GM12878 (cell line): ENCODE results near the gene ENAH. TPM values are rescaled to one million over a fixed set of nuclear protein-coding genes. Genes with fewer than 3 reads are reported as not detected.
"Not testable (repeated sequence)": the region's sequence is repeated elsewhere in the genome, so short reads cannot be mapped to it uniquely, and the experiment has no call there.

Experiments used
- ATAC-seq: fragments of 200-7000 bp; cut with Tn5 transposase; 3 replicates; pipeline ENCODE4 v1.9.1; 2020; ENCODE audit warnings: mild to moderate bottlenecking, moderate library complexity
- BruUV-seq: library from RNA; stranded (reverse); fragments of 400-500 nt; replicated peaks from 2 replicates; lab custom pipeline; 2021; lab: Mats Ljungman, UMichigan
- CTCF ChIA-PET: fragments of 300-600 bp; sonication (Branson Sonifier 250); formaldehyde crosslinking; extraction: SDS; loops from one replicate; lab custom pipeline; 2021; ENCODE audit warnings: inconsistent platforms; lab: Yijun Ruan, JAX
- POLR2A ChIA-PET: fragments of 350-600 bp; formaldehyde crosslinking; extraction: SDS; loops from one replicate; lab custom pipeline; 2021; ENCODE audit warnings: inconsistent platforms; lab: Charles Lee
- RAD21 ChIA-PET: fragments of 300-600 bp; sonication (Branson Sonifier 250); formaldehyde crosslinking; loops from one replicate; lab custom pipeline; 2023; ENCODE audit warnings: antibody characterized with exemption; ENCODE audit not compliant: unreplicated experiment; lab: Charles Lee
- SMC1A ChIA-PET: fragments of 300-600 bp; sonication (Branson Sonifier 250); formaldehyde crosslinking; loops from one replicate; lab custom pipeline; 2023; ENCODE audit not compliant: unreplicated experiment, uncharacterized antibody; lab: Charles Lee
- DNase-seq: peaks from one replicate; pipeline ENCODE4 v3.0.0-alpha.2; 2011; ENCODE audit warnings: low read depth, low spot score
- FAIRE-seq: peaks from 3 replicates; lab custom pipeline; 2011; peaks lifted over from hg19 to GRCh38; lab: Jason Lieb, UNC
- H2AFZ ChIP-seq: 2 replicates; pipeline ENCODE4 v1.6.0; 2011; ENCODE audit warnings: low read depth, low read length, control low read depth; ENCODE audit not compliant: control insufficient read depth
- H3K27ac ChIP-seq: 2 replicates; pipeline ENCODE4 v1.5.1; 2011; ENCODE audit warnings: control low read depth; ENCODE audit not compliant: control insufficient read depth, insufficient read depth
- H3K27me3 ChIP-seq, 2 experiments: replicated peaks in 1 of 2; 2 replicates each; pipeline versions ENCODE4 v1.6.0 to v1.6.1; 2011; ENCODE audit warnings: low read length in 1 of 2; ENCODE audit not compliant: control insufficient read depth in 2 of 2, insufficient read depth in 2 of 2
- H3K36me3 ChIP-seq, 2 experiments: 2 replicates each; pipeline ENCODE4 v1.5.1; 2011; ENCODE audit warnings: low read length in 1 of 2; ENCODE audit not compliant: control insufficient read depth in 2 of 2, insufficient read depth in 2 of 2
- H3K4me1 ChIP-seq: 2 replicates; pipeline ENCODE4 v1.6.1; 2011; ENCODE audit warnings: mild to moderate bottlenecking, low read length, moderate library complexity, mixed read lengths; ENCODE audit not compliant: control insufficient read depth, insufficient read depth
- H3K4me2 ChIP-seq: 2 replicates; pipeline ENCODE4 v1.6.0; 2011; ENCODE audit warnings: control low read depth; ENCODE audit not compliant: control insufficient read depth, insufficient read depth
- H3K4me3 ChIP-seq: fragments of 200-600 bp; sonication (generic); 2 replicates; pipeline ENCODE4 v1.5.1; 2016
- H3K79me2 ChIP-seq: 2 replicates; pipeline ENCODE4 v1.6.0; 2011; ENCODE audit warnings: low read length; ENCODE audit not compliant: control insufficient read depth, insufficient read depth
- H3K9ac ChIP-seq: 2 replicates; pipeline ENCODE4 v1.8.0; 2011; ENCODE audit warnings: low read length, control low read depth, mixed read lengths; ENCODE audit not compliant: control insufficient read depth, insufficient read depth
- H3K9me3 ChIP-seq: replicated peaks from 3 replicates; pipeline ENCODE4 v1.5.1; 2011; ENCODE audit warnings: mild to moderate bottlenecking, low read length; ENCODE audit not compliant: control insufficient read depth, insufficient read depth
- H4K20me1 ChIP-seq: 2 replicates; pipeline ENCODE4 v1.6.0; 2011; ENCODE audit not compliant: control insufficient read depth, insufficient read depth
- WGBS: methylation state at CpG from one replicate; pipeline ENCODE4 v1.1.6; 2016; ENCODE audit warnings: low lambda C conversion rate; ENCODE audit not compliant: insufficient replicate concordance, insufficient coverage; ENCODE audit errors: missing lambda C conversion rate; 5-methylcytosine and 5-hydroxymethylcytosine counted together
- in situ Hi-C: fragments of 300-500 bp; cut with MboI; formaldehyde crosslinking; loops from 9 replicates; pipeline ENCODE4 v1.14.3; 2018; ENCODE audit warnings: mixed read lengths
- intact Hi-C: fragments of 100-400 bp; cut with micrococcal nuclease; formaldehyde crosslinking; loops from one replicate; pipeline ENCODE4 v1.14.2; 2022; ENCODE audit not compliant: unreplicated experiment
- polyA plus RNA-seq, 11 experiments: library from polyadenylated mRNA; depleted of rRNA in 4 of 11; unstranded in 6 of 11; stranded (reverse) in 5 of 11; fragments of >200 nt; fragmentation: Nextera tagmentation in 4 of 11; fragmentation: Illumina TruSeq in 1 of 11; extraction: Ambion mirVana in 4 of 11; extraction: Trizol in 1 of 11; gene quantifications; 1 replicate in 1 of 11; 2 replicates in 10 of 11; pipeline versions ENCODE4 v1.2.1 to v1.2.3, GENCODE V29; 2011 to 2016; ENCODE audit warnings: inconsistent platforms in 2 of 11, missing spikeins in 2 of 11, low read depth in 1 of 11
- total RNA-seq, 4 experiments: library from RNA; depleted of rRNA in 3 of 4; stranded (reverse); fragments of >200 nt in 3 of 4; fragmentation: Illumina TruSeq in 1 of 4; extraction: Trizol in 1 of 4; gene quantifications; 2 replicates each; pipeline versions ENCODE4 v1.2.1 to v1.2.3, GENCODE V29; 2013 to 2021

ENAH gene
- total and polyA plus RNA-seq, 10 of the 15 experiments (the other 5 are each of a cell fraction or from before 2014, with no cell fraction given): under 0.01 to 0.62 (median 0.06) TPM; not detected in 5

- ATAC-seq, BruUV-seq, H3K27ac ChIP-seq, H3K9ac ChIP-seq, H3K36me3 ChIP-seq, FAIRE-seq, H3K79me2 ChIP-seq, DNase-seq, H3K4me2 ChIP-seq, H3K27me3 ChIP-seq, H3K4me3 ChIP-seq, H2AFZ ChIP-seq, H3K9me3 ChIP-seq, H4K20me1 ChIP-seq: not testable (repeated sequence)
- SMC1A ChIA-PET: interaction anchor here (0.8 to 1.7 kb wide), 10 partner anchors 44 to 513 kb away, joined by 3 to 10 read pairs (median 4); partner anchors contain the start of gene SRP9
- 69% methylated on average over 23 of the region's 26 CpGs for WGBS
- POLR2A ChIA-PET: interaction anchor here (1.0 kb wide), 1 partner anchor 526 kb away, joined by 4 read pairs; no protein-coding TSS in a partner anchor
- RAD21 ChIA-PET: interaction anchor here (0.7 to 1.3 kb wide), 5 partner anchors 47 to 513 kb away, joined by 3 to 4 read pairs (median 3); no protein-coding TSS in a partner anchor
- intact Hi-C loops: loop anchor here (2.0 to 10.0 kb wide), 4 partner anchors 181 to 711 kb away; partner anchors contain the start of genes ACBD3 and ENAH
- in situ Hi-C loops: loop anchor here (10.0 kb wide), 1 partner anchor 301 kb away; the partner anchor contains the start of gene SRP9
- CTCF ChIA-PET: interaction anchor here (0.6 to 3.8 kb wide), 26 partner anchors 8 to 645 kb away, joined by 3 to 32 read pairs (median 4); partner anchors contain the start of gene PYCR2
- H3K4me1 ChIP-seq: peaks cover 20% of the 10 kb centered on the region
Observed at GRCh38 chr1:225473676-225474438, 179.1 kb downstream of the ENAH start.

DNA sequence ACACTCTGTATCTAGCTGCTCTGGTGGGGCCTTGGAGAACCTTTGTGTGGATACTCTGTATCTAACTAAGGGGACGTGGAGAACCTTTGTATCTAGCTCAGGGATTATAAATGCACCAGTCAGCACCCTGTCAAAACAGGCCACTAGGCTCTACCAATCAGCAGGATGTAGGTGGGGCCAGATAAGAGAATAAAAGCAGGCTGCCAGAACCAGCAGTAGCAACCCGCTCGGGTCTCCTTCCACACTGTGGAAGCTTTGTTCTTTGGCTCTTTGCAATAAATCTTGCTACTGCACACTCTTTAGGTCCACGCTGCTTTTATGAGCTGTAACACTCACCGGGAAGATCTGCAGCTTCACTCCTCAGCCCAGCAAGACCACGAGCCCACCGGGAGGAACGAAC, 179.7 kb downstream of the ENAH start:
- H3K79me2 ChIP-seq, H4K20me1 ChIP-seq, H3K4me2 ChIP-seq, DNase-seq, H2AFZ ChIP-seq, H3K27me3 ChIP-seq, H3K36me3 ChIP-seq, H3K9ac ChIP-seq, BruUV-seq, H3K27ac ChIP-seq, H3K4me3 ChIP-seq, ATAC-seq, H3K9me3 ChIP-seq, FAIRE-seq: not testable (repeated sequence)
- WGBS: 45% methylated on average over 8 of the region's 8 CpGs
- CTCF ChIA-PET: interaction anchor here (0.8 to 1.8 kb wide), 11 partner anchors 22 to 522 kb away, joined by 3 to 8 read pairs (median 3); no protein-coding TSS in a partner anchor
- SMC1A ChIA-PET: interaction anchor here (0.9 to 1.3 kb wide), 4 partner anchors 43 to 514 kb away, joined by 3 to 6 read pairs (median 4); no protein-coding TSS in a partner anchor
- peaks cover 23% of the 10 kb centered on the region for H3K4me1 ChIP-seq
- POLR2A ChIA-PET: interaction anchor here (1.0 kb wide), 1 partner anchor 527 kb away, joined by 4 read pairs; no protein-coding TSS in a partner anchor
- RAD21 ChIA-PET: interaction anchor here (0.7 to 1.3 kb wide), 3 partner anchors 47 to 514 kb away, joined by 3 to 4 read pairs (median 3); no protein-coding TSS in a partner anchor
- intact Hi-C loops: loop anchor here (10.0 kb wide), 3 partner anchors 182 to 712 kb away; partner anchors contain the start of genes ACBD3 and ENAH
- in situ Hi-C loops: loop anchor here (10.0 kb wide), 1 partner anchor 302 kb away; the partner anchor contains the start of gene SRP9
